ENCODE results near the gene CREB1.

CREB1 gene

GRCh38 chr2:207504513-207505170 is 25.1 kb upstream of the CREB1 start:
- no peak for DNase-seq

DNA sequence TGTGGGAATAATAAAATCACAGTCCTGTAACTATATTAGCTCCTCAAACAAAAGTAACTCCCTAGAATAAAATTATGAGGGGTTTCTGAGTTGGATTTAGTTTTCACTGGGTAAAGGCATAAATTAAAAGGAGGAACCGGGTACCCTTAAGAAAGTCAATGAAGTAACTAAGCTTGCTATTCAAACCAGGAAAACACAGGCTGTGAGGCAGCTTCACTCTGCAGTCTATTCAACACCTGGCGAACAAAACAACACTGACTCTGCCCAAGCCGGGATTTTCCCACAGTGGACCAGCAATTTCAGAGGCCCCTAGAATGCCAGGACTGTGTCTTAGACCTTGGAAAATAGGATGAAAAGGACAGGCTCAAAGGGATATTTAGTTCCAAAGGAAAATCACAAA is 24.6 kb upstream of the CREB1 start:
- DNase-seq: no peak

DNA sequence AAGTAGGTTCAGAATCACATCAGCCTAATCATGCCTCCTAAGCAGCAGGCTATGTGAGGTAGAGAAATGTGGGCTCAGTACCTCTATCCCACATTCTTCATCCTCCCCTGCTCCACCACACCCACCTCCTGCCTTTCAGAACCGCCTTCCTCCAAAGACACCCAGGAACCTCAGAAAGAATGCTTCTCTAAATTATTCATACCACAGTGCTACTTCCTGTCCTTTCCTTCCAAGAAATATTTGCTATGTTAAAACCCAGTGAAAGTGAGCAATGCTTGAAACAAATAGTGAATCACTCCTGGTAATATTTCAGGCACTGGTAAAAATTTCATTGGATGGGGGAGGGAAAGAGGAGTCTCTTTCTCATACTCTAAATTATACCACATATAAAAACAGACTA is 24.0 kb upstream of the CREB1 start:
- DNase-seq: peak; percentile 28 to 55

DNA sequence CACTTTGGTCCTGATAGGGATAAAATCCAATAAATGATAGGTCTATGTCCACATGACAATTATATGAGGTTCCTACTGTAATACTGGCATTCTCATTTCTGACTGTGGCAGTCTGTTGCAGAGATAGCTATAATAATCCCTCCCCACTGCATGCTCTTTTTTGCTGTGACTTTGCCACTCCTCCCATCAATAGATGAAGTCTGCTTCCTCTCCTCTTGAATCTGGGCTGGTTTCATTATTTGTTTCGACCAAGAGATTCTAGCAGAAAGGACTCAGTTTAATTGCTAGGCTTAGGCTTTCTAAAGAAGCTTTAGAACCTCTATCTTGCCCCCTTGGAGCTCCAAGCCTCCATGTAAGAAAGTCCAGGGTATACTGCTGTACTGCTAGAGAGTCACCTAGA is 23.3 kb upstream of the CREB1 start:
- no peak for DNase-seq

GRCh38 chr2:207510148-207510547 is 19.6 kb upstream of the CREB1 start:
- DNase-seq: no peak

DNA sequence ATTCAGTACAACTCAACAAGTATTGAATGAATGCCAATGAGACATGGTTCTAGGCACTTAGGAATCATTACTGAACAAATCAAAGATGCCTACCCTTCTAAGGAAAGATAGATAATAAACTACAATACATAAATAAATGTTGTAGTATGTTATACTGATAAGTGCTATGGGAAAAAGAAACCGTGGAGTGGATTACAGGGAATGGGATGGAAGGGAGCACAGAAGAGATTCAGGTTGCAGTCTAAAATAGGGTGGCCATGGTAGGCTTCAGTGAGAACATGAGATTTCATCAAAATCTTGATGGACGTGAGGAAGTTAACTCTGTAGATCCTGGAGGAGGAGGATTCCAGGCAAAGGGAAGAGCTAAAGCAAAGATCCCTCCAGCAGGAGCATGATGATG is 17.9 kb upstream of the CREB1 start:
- DNase-seq: no peak

GRCh38 chr2:207512356-207512755 is 17.4 kb upstream of the CREB1 start:
- DNase-seq: no peak

GRCh38 chr2:207513551-207514257 is 16.1 kb upstream of the CREB1 start:
- no peak for DNase-seq

- no peak for DNase-seq
These were observed 15.3 kb upstream of the CREB1 start for GRCh38 chr2:207514451-207514850.

GRCh38 chr2:207515671-207516070 is 14.1 kb upstream of the CREB1 start:
- peak in 1 of 2 experiments; percentile 22 for DNase-seq

- no peak for DNase-seq
These were observed 13.6 kb upstream of the CREB1 start for GRCh38 chr2:207516206-207516605.

- no peak for DNase-seq
These were observed 6.8 kb upstream of the CREB1 start for GRCh38 chr2:207523005-207523404.

DNA sequence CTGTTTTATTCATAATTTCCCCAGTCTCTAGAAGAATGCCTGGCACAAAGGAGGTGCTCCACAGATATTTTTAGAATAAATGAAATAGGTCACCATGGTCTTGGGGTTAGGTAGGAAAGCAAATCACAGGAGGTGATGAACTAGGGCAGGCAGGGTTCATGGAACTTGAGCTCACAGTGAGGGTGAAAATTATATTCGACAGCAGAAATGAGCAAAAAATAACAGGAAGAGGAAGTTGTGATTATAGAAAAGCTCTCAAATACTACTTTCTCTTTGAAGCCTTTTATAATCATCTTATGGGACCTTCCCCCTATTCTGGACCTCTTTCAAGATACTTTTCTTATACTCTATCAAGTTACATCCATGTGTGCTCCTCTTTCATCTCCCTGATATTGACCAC is 4.5 kb upstream of the CREB1 start:
- DNase-seq: no peak

- DNase-seq: peak; percentile 55 to 67
These were observed 807 bp upstream of the CREB1 start for GRCh38 chr2:207528980-207529329.

- DNase-seq: peak; percentile 41 to 50
These were observed 634 bp downstream of the CREB1 start for GRCh38 chr2:207530160-207531031.

DNA sequence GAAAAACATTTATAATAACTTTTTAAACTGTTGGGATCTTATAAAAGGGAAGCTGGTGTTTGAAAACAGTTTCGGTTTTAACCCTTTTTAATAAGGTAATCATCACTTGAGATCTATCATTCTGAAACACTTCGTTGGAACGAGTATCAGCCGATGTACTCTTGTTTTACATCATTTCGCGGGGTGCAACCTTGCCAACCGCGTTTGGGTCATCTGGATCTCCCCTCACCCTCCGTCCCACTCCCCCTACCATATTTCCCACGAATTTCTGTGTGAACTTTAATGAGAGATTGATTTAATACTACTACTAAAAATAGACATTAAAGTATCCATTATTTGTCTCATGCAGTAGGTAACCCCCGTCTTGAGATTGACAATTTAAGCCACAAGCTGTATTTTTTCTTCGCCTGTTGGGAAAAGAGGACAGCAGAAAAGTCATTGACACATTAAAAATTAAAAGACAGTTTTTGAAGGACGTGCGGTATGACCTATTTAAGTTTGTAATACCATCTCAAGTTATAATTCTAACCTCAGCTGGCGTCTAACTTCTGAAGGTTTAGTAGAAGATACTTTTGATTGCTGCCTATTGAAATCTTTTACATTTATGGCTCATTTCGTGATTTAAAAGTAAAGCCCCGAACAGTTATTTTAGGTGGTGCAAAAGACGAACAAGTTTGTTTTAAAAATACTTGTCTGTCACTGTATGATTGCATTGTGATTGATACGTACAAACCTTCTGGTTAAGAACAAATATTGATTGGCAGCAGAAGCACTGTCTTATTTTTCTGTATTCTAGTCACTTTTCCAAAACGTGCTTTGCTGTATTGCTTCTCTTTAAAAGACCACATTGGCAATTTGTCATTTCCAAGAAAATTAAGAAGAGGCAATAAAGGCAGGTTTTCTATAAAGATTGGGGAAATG is 1.5 kb downstream of the CREB1 start:
- peak; percentile 46 to 56 for DNase-seq

DNA sequence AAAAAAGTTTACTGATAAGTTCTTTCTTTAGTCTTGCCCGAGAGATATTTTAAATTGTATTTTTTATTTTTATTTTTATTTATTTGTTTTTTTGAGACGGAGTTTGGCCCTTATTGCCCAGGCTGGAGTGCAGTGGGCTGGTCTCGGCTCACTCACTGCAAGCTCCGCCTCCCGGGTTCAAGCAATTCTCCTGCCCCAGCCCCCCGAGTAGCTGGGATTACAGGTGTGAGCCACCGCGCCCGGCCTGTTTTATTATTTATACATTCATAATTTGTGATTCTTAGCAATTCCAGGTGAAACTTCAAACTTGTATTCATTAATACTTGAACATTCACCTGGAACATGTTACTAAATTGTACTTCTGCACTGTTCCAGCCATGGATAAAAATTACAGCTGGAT is 2.9 kb downstream of the CREB1 start:
- no peak for DNase-seq

DNA sequence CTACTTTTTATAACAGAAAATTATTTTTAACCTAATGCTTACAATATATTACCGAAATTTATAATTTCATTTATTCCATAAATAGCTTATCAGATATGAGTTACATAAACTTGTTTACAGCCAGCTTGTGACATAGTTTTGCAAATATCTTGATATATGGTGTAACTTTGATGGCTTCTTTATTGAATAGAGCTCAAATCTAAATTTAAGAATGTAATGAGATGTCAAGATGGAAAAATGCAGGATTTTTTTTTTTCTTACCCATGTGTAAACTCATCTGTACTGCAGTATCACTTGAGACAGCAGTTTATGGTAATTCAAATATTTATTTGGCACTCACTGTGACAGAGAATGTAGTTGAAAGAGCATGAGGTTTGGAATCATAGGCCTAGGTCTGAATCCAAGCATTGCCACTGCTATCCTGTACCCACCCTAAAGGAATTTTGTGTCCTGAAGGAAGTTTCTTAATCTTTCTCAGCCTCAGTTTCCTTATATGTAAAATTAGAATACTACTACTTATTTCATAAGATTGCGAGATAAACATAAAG is 3.8 kb downstream of the CREB1 start:
- no peak for DNase-seq

GRCh38 chr2:207534417-207534816 is 4.7 kb downstream of the CREB1 start:
- DNase-seq: no peak

GRCh38 chr2:207539470-207539869 is 9.7 kb downstream of the CREB1 start:
- DNase-seq: no peak

- no peak for DNase-seq
These were observed 10.7 kb downstream of the CREB1 start for GRCh38 chr2:207540431-207540830.

DNA sequence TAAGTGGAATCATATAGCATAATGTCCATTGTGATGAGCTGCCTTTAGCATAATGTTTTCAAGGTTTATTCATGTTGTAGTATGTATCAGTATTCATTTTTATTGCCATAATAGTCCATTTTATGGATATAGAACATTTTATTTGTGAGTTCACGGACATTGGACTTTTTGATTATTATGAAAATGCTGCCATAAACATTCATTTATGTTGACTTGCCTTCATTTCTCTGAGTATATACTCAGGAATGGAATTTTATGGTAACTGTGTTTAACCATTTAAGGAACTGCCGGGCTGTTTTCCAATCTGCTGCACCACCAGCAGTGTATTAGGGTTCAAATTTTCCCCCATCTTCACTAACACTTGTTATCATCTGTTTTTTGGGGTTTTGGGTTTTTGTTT is 12.2 kb downstream of the CREB1 start:
- DNase-seq: no peak
